ENCODE measurements around the gene KATNIP.

DNA sequence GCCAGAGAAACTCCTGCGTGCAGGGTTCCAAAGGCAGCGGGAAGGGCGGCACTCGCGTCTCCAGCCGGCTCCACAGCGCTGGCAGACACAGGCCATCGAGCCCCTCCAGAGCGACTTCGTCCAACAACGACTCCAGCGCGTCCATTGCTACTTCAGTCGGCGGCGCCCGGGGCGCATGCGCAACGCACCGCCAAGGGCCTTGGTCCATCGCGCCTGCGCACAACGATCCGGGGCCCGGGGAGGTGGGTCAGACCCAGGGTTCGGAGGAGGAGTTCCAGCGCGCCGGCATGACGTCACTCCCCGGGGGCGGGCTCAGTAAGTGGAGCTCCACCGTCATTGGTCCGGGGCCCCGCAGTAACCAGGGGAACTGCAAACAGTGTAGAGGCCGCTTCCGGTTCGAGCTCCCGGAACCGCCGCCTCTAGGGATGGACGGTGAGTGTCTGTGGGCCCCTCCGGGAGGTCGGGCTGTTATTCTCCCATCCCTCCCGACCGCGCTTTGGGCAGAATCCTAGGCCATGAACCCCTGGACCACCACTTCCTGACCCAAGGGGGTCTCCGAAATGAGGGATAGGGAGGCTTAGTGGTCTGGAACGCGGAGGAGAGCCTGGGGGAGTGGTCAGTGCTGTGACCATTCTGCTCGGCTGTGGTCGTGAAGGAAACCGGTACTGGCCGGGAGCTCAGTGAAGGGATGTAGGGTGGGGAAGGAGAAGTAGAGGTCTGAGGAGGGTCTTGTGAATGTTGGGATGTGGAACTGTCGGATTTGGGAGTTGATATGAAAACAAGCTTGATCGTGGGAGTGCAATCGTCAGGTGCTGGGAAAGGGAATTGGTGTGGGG lies at the start of gene KATNIP, which contains the start of gene GTF3C1:
- TF ChIP-seq, protein P1, sequence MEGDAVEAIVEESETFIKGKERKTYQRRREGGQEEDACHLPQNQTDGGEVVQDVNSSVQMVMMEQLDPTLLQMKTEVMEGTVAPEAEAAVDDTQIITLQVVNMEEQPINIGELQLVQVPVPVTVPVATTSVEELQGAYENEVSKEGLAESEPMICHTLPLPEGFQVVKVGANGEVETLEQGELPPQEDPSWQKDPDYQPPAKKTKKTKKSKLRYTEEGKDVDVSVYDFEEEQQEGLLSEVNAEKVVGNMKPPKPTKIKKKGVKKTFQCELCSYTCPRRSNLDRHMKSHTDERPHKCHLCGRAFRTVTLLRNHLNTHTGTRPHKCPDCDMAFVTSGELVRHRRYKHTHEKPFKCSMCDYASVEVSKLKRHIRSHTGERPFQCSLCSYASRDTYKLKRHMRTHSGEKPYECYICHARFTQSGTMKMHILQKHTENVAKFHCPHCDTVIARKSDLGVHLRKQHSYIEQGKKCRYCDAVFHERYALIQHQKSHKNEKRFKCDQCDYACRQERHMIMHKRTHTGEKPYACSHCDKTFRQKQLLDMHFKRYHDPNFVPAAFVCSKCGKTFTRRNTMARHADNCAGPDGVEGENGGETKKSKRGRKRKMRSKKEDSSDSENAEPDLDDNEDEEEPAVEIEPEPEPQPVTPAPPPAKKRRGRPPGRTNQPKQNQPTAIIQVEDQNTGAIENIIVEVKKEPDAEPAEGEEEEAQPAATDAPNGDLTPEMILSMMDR (IDR thresholded peaks at IDR 0.05 in 2 of 3, conservative IDR thresholded peaks at IDR 0.05 in 1 of 3; ENCODE audit: insufficient read depth in 2 of 3, low read depth in 1 of 3, low read length in 3 of 3): no peak; a peak in 1 of 6 replicates
- TF ChIP-seq STAT6 (CRISPR knock-in tag; IDR thresholded peaks at IDR 0.05) (no peak), HNRNPH1 (optimal IDR thresholded peaks at IDR 0.05; ENCODE audit: low read depth, low read length) (no peak), SREBF1 (IDR thresholded peaks at IDR 0.05; ENCODE audit: borderline replicate concordance, low read depth, low read length) (no peak), ZBTB8A (IDR thresholded peaks at IDR 0.05; ENCODE audit: partially characterized antibody) (no peak), PHF21A (IDR thresholded peaks at IDR 0.05; ENCODE audit: borderline replicate concordance, low read depth) (no peak), ZZZ3 (IDR thresholded peaks at IDR 0.05) (no peak), CSDE1 (IDR thresholded peaks at IDR 0.05) (peak in 1 of 2 experiments; percentile 85; a peak in 2 of 4 replicates), SIN3A (IDR thresholded peaks at IDR 0.05; ENCODE audit: borderline replicate concordance in 2 of 2, control insufficient read depth in 1 of 2, low read depth in 2 of 2, low read length in 2 of 2) (peak; percentile 29 to 60; a peak in 2 of 4 replicates), ELF4 (CRISPR knock-in tag; IDR thresholded peaks at IDR 0.05) (no peak), SP1 (CRISPR knock-in tag; IDR thresholded peaks at IDR 0.05) (peak; percentile 60)
- TF ChIP-seq, protein P2, sequence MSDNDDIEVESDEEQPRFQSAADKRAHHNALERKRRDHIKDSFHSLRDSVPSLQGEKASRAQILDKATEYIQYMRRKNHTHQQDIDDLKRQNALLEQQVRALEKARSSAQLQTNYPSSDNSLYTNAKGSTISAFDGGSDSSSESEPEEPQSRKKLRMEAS (CRISPR knock-in tag; IDR thresholded peaks at IDR 0.05): peak; percentile 40; the same call in 1 of the 2 replicates

Data from K562 (cell line).